ENCODE results near the gene WASF2. TPM values are rescaled to one million over a fixed set of nuclear protein-coding genes. Genes with fewer than 3 reads are reported as not detected.

Gene WASF2
- total RNA-seq, 1 donor from 2014 or later: 58.9 TPM

- no peak overlapping the region for H3K4me3 ChIP-seq
- intact Hi-C loops (cut with DNase I): no loop called here
- TF ChIP-seq POLR2AphosphoS5 (IDR thresholded peaks at IDR 0.05; ENCODE audit: insufficient read depth in 1 of 2, low read depth in 1 of 2) (no peak), CTCF (IDR thresholded peaks at IDR 0.05) (no peak), POLR2A (IDR thresholded peaks at IDR 0.05) (no peak)
- H3K27ac ChIP-seq: no peak overlapping the region
- DNase-seq (ENCODE audit: extremely low spot score in 2 of 2): no peak
- H3K27me3 ChIP-seq: no peaks in the 10 kb centered on the region
- H3K4me1 ChIP-seq: peaks cover 61% of the 10 kb centered on the region
- no peaks in the 10 kb centered on the region for H3K36me3 ChIP-seq
- H3K9me3 ChIP-seq: no peaks in the 10 kb centered on the region
Observed at GRCh38 chr1:27454610-27455009, 35.4 kb downstream of the WASF2 start.

- Histone ChIP-seq H3K9me3 (no peaks in the 10 kb centered on the region), H3K4me1 (peaks cover 47% of the 10 kb centered on the region), H3K27ac (no peak overlapping the region), H3K4me3 (no peak overlapping the region), H3K36me3 (no peaks in the 10 kb centered on the region), H3K27me3 (no peaks in the 10 kb centered on the region)
- no peak for DNase-seq (ENCODE audit: extremely low spot score in 2 of 2)
- TF ChIP-seq POLR2AphosphoS5 (IDR thresholded peaks at IDR 0.05; ENCODE audit: insufficient read depth in 1 of 2, low read depth in 1 of 2): no peak
- TF ChIP-seq CTCF (IDR thresholded peaks at IDR 0.05): no peak
- TF ChIP-seq POLR2A (IDR thresholded peaks at IDR 0.05): no peak
- intact Hi-C loops (cut with DNase I): no loop called here
Observed at GRCh38 chr1:27451343-27451742, 38.6 kb downstream of the WASF2 start.

- Histone ChIP-seq H3K4me3 (no peak overlapping the region), H3K27me3 (no peaks in the 10 kb centered on the region), H3K9me3 (no peaks in the 10 kb centered on the region), H3K27ac (no peak overlapping the region), H3K36me3 (no peaks in the 10 kb centered on the region), H3K4me1 (peaks cover 47% of the 10 kb centered on the region)
- TF ChIP-seq CTCF (IDR thresholded peaks at IDR 0.05) (no peak), POLR2AphosphoS5 (IDR thresholded peaks at IDR 0.05; ENCODE audit: insufficient read depth in 1 of 2, low read depth in 1 of 2) (no peak), POLR2A (IDR thresholded peaks at IDR 0.05) (no peak)
- DNase-seq (ENCODE audit: extremely low spot score in 2 of 2): no peak
- intact Hi-C loops (cut with DNase I): no loop called here
Observed at GRCh38 chr1:27448982-27449381, 41.0 kb downstream of the WASF2 start.

GRCh38 chr1:27447883-27448282 lies 42.1 kb downstream of the WASF2 start:
- Histone ChIP-seq H3K9me3 (no peaks in the 10 kb centered on the region), H3K27me3 (no peaks in the 10 kb centered on the region), H3K4me3 (no peak overlapping the region), H3K36me3 (no peaks in the 10 kb centered on the region), H3K4me1 (peaks cover 50% of the 10 kb centered on the region), H3K27ac (no peak overlapping the region)
- DNase-seq (ENCODE audit: extremely low spot score in 2 of 2): no peak
- TF ChIP-seq CTCF (IDR thresholded peaks at IDR 0.05) (no peak), POLR2A (IDR thresholded peaks at IDR 0.05) (no peak), POLR2AphosphoS5 (IDR thresholded peaks at IDR 0.05; ENCODE audit: insufficient read depth in 1 of 2, low read depth in 1 of 2) (no peak)
- intact Hi-C loops (cut with DNase I): no loop called here

- H3K36me3 ChIP-seq: no peaks in the 10 kb centered on the region
- no peak overlapping the region for H3K27ac ChIP-seq
- no peak overlapping the region for H3K4me3 ChIP-seq
- peaks cover 50% of the 10 kb centered on the region for H3K4me1 ChIP-seq
- no peaks in the 10 kb centered on the region for H3K27me3 ChIP-seq
- no peaks in the 10 kb centered on the region for H3K9me3 ChIP-seq
- no peak for TF ChIP-seq POLR2AphosphoS5 (IDR thresholded peaks at IDR 0.05; ENCODE audit: insufficient read depth in 1 of 2, low read depth in 1 of 2)
- no peak for TF ChIP-seq POLR2A (IDR thresholded peaks at IDR 0.05)
- TF ChIP-seq CTCF (IDR thresholded peaks at IDR 0.05): no peak
- intact Hi-C loops (cut with DNase I): no loop called here
- DNase-seq (ENCODE audit: extremely low spot score in 2 of 2): no peak
Observed at GRCh38 chr1:27447399-27447798, 42.6 kb downstream of the WASF2 start.

All from vagina (tissue), 2 donors.